HG02763 (cell line): ENCODE results near the gene PAX5.

Experiments
- ATAC-seq: cut with Tn5 transposase; IDR thresholded peaks from one replicate; pipeline ENCODE4 v1.9.1; 2021; ENCODE audit warnings: mild to moderate bottlenecking, moderate library complexity; ENCODE audit not compliant: unreplicated experiment

Gene PAX5

GRCh38 chr9:36818242-36818938 lies 215.7 kb downstream of the PAX5 start:
- no peak for ATAC-seq

- no peak for ATAC-seq
Observed at GRCh38 chr9:36817160-36817834, 216.8 kb downstream of the PAX5 start.

GRCh38 chr9:36816371-36816770 lies 217.7 kb downstream of the PAX5 start:
- no peak for ATAC-seq

- ATAC-seq = no peak
Observed at GRCh38 chr9:36815566-36816348, 218.3 kb downstream of the PAX5 start.

- ATAC-seq = no peak
Observed at GRCh38 chr9:36815023-36815422, 219.0 kb downstream of the PAX5 start.

- ATAC-seq = no peak
Observed at GRCh38 chr9:36813154-36813553, 220.9 kb downstream of the PAX5 start.

- ATAC-seq = no peak
Observed at GRCh38 chr9:36812556-36812955, 221.5 kb downstream of the PAX5 start.

- no peak for ATAC-seq
Observed at GRCh38 chr9:36808251-36808650, 225.8 kb downstream of the PAX5 start.

GRCh38 chr9:36803961-36804360 lies 230.1 kb downstream of the PAX5 start:
- ATAC-seq = no peak

GRCh38 chr9:36802201-36802920 lies 231.7 kb downstream of the PAX5 start:
- ATAC-seq = no peak

GRCh38 chr9:36800455-36800854 lies 233.6 kb downstream of the PAX5 start:
- no peak for ATAC-seq

GRCh38 chr9:36798350-36799065 lies 235.6 kb downstream of the PAX5 start:
- no peak for ATAC-seq

- no peak for ATAC-seq
Observed at GRCh38 chr9:36797471-36798220, 236.4 kb downstream of the PAX5 start.

GRCh38 chr9:36796671-36797419 lies 237.2 kb downstream of the PAX5 start:
- ATAC-seq = no peak

GRCh38 chr9:36794461-36794860 lies 239.6 kb downstream of the PAX5 start:
- ATAC-seq = no peak

- no peak for ATAC-seq
Observed at GRCh38 chr9:36793277-36793676, 240.8 kb downstream of the PAX5 start.

GRCh38 chr9:36791222-36791950 lies 242.7 kb downstream of the PAX5 start:
- ATAC-seq = no peak

- ATAC-seq = no peak
Observed at GRCh38 chr9:36789886-36790285, 244.2 kb downstream of the PAX5 start.
